ENCODE results near the gene HLA-A. TPM values are rescaled to one million over a fixed set of nuclear protein-coding genes. Genes with fewer than 3 reads are reported as not detected.

Gene HLA-A
- total and polyA plus RNA-seq, 2 of the 13 experiments (the other 11 are each of a cell fraction or from before 2014, with no cell fraction given) = 345 to 527 TPM

DNA sequence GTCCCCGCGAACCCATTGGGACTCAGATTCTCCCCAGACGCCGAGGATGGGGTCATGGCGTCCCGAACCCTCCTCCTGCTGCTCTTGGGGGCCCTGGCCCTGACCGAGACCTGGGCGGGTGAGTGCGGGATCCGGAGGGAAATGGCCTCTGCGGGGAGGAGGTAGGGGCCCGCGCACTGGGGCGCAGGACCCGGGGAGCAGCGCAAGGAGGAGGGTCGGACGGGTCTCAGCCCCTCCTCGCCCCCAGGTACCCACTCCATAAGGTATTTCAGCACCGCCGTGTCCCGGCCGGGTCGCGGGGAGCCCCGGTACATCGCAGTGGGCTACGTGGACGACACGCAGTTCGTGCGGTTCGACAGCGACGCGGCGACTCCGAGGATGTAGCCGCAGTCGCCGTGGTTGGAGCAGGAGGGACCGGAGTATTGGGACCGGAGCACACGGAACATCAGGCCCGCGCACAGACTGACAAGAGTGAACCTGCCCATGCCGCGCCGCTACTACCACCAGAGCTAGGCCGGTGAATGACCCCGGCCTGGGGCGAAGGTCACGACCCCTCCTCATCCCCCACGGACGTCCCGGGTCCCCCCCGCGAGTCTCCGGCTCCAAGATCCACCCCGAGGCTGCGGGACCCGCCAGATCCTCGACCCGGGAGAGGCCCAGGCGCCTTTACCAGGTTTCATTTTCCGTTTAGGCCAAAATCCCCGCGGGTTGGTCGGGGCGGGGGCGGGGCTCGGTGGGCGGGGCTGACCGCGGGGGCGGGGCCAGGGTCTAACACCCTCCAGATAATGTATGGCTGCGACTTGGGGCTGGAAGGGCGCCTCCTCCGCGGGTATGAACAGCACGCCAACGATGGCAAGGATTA is 15.7 kb upstream of the HLA-A start (continued):
- no peak for TF ChIP-seq EZH2 (conservative IDR thresholded peaks at IDR 0.05; ENCODE audit: low read depth, low read length)
- no peak for TF ChIP-seq SOX13 (IDR thresholded peaks at IDR 0.05)
- no peak for TF ChIP-seq SOX13 (CRISPR knock-in tag; conservative IDR thresholded peaks at IDR 0.05 in 1 of 2, IDR thresholded peaks at IDR 0.05 in 1 of 2)
- TF ChIP-seq ZMYM4 (CRISPR knock-in tag; IDR thresholded peaks at IDR 0.05) = no peak
- TF ChIP-seq, protein P1, sequence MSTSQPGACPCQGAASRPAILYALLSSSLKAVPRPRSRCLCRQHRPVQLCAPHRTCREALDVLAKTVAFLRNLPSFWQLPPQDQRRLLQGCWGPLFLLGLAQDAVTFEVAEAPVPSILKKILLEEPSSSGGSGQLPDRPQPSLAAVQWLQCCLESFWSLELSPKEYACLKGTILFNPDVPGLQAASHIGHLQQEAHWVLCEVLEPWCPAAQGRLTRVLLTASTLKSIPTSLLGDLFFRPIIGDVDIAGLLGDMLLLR (CRISPR knock-in tag; IDR thresholded peaks at IDR 0.05) = no peak
- TF ChIP-seq ZFP62 (CRISPR knock-in tag; IDR thresholded peaks at IDR 0.05) = no peak
- TF ChIP-seq, protein P2, sequence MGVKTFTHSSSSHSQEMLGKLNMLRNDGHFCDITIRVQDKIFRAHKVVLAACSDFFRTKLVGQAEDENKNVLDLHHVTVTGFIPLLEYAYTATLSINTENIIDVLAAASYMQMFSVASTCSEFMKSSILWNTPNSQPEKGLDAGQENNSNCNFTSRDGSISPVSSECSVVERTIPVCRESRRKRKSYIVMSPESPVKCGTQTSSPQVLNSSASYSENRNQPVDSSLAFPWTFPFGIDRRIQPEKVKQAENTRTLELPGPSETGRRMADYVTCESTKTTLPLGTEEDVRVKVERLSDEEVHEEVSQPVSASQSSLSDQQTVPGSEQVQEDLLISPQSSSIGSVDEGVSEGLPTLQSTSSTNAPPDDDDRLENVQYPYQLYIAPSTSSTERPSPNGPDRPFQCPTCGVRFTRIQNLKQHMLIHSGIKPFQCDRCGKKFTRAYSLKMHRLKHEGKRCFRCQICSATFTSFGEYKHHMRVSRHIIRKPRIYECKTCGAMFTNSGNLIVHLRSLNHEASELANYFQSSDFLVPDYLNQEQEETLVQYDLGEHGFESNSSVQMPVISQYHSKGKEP (CRISPR knock-in tag; IDR thresholded peaks at IDR 0.05) = no peak
- TF ChIP-seq TRIM24 (CRISPR knock-in tag; IDR thresholded peaks at IDR 0.05) = no peak
- TF ChIP-seq, protein P3, sequence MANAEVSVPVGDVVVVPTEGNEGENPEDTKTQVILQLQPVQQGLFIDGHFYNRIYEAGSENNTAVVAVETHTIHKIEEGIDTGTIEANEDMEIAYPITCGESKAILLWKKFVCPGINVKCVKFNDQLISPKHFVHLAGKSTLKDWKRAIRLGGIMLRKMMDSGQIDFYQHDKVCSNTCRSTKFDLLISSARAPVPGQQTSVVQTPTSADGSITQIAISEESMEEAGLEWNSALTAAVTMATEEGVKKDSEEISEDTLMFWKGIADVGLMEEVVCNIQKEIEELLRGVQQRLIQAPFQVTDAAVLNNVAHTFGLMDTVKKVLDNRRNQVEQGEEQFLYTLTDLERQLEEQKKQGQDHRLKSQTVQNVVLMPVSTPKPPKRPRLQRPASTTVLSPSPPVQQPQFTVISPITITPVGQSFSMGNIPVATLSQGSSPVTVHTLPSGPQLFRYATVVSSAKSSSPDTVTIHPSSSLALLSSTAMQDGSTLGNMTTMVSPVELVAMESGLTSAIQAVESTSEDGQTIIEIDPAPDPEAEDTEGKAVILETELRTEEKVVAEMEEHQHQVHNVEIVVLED (CRISPR knock-in tag; IDR thresholded peaks at IDR 0.05; ENCODE audit: borderline replicate concordance) = no peak
- TF ChIP-seq ZSCAN30 (CRISPR knock-in tag; IDR thresholded peaks at IDR 0.05) = no peak
- TF ChIP-seq, protein P4, sequence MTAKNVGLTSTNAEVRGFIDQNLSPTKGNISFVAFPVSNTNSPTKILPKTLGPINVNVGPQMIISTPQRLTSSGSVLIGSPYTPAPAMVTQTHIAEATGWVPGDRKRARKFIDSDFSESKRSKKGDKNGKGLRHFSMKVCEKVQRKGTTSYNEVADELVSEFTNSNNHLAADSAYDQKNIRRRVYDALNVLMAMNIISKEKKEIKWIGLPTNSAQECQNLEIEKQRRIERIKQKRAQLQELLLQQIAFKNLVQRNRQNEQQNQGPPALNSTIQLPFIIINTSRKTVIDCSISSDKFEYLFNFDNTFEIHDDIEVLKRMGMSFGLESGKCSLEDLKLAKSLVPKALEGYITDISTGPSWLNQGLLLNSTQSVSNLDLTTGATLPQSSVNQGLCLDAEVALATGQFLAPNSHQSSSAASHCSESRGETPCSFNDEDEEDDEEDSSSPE (CRISPR knock-in tag; IDR thresholded peaks at IDR 0.05) = 0 out of 2 replicates have a peak, but pooled peaks have one; percentile 31
- 0 out of 2 replicates have a peak, but pooled peaks have one; percentile 3 for TF ChIP-seq ZNF768 (CRISPR knock-in tag; IDR thresholded peaks at IDR 0.05)
- no peak for TF ChIP-seq HMGA1 (CRISPR knock-in tag; conservative IDR thresholded peaks at IDR 0.05)
- TF ChIP-seq EEA1 (CRISPR knock-in tag; IDR thresholded peaks at IDR 0.05; ENCODE audit: borderline replicate concordance) = no peak
- peak; percentile 80 for TF ChIP-seq PHF8 (CRISPR knock-in tag; IDR thresholded peaks at IDR 0.05)
- TF ChIP-seq ZNF337 (CRISPR knock-in tag; IDR thresholded peaks at IDR 0.05; ENCODE audit: borderline replicate concordance, low read depth) = no peak
- peak; percentile 56 for TF ChIP-seq AGO2 (optimal IDR thresholded peaks at IDR 0.05; ENCODE audit: low read depth, low read length)
- TF ChIP-seq HIVEP1 (CRISPR knock-in tag; IDR thresholded peaks at IDR 0.05) = no peak
- 0 out of 2 replicates have a peak, but pooled peaks have one; percentile 32 for TF ChIP-seq KMT2A (CRISPR knock-in tag; IDR thresholded peaks at IDR 0.05)
- TF ChIP-seq MED8 (CRISPR knock-in tag; IDR thresholded peaks at IDR 0.05; ENCODE audit: insufficient replicate concordance) = no peak
- TF ChIP-seq GABPA (IDR thresholded peaks at IDR 0.05; ENCODE audit: low read depth, low read length) = no peak
- TF ChIP-seq GABPA (CRISPR knock-in tag; IDR thresholded peaks at IDR 0.05; ENCODE audit: low read depth) = no peak; the same call in 1 of the 2 replicates
- no peak for TF ChIP-seq ZNF354B (CRISPR knock-in tag; IDR thresholded peaks at IDR 0.05)
- no peak for TF ChIP-seq NCOA1 (CRISPR knock-in tag; IDR thresholded peaks at IDR 0.05)

Measured in HepG2 (cell line).